Fibroblast of villous mesenchyme (primary cell): ENCODE data around the gene DPYD. TPM values are rescaled to one million over a fixed set of nuclear protein-coding genes. Genes with fewer than 3 reads are reported as not detected.

Source experiments
- DNase-seq: peaks from one replicate; pipeline ENCODE4 v3.0.0-alpha.2; 2010; ENCODE audit warnings: low read depth
- H3K4me3 ChIP-seq: 2 replicates; pipeline ENCODE4 v1.5.1; 2011; ENCODE audit warnings: low read depth, mild to moderate bottlenecking, low read length
- CTCF ChIP-seq: IDR thresholded peaks from 2 replicates; pipeline ENCODE4 v1.5.1; 2012; ENCODE audit warnings: low read depth, mild to moderate bottlenecking, low read length; ENCODE audit not compliant: insufficient read depth
- total RNA-seq: library from RNA; depleted of rRNA; stranded (reverse); fragments of >200 nt; gene quantifications from 2 replicates; pipeline ENCODE4 v1.2.3, GENCODE V29; 2012

DPYD gene
- total RNA-seq, 1 donor, result 48.4 TPM

- TF ChIP-seq CTCF, result no peak
These were observed 375.4 kb downstream of the DPYD start for GRCh38 chr1:97545446-97545845.

GRCh38 chr1:97540346-97540888 lies 380.4 kb downstream of the DPYD start:
- no peak overlapping the region for H3K4me3 ChIP-seq
- DNase-seq, result no peak
- no peak for TF ChIP-seq CTCF

More at GRCh38 chr1:97545446-97545845, 375.4 kb downstream of the DPYD start:
- H3K4me3 ChIP-seq, result no peak overlapping the region
- DNase-seq, result no peak

DNA sequence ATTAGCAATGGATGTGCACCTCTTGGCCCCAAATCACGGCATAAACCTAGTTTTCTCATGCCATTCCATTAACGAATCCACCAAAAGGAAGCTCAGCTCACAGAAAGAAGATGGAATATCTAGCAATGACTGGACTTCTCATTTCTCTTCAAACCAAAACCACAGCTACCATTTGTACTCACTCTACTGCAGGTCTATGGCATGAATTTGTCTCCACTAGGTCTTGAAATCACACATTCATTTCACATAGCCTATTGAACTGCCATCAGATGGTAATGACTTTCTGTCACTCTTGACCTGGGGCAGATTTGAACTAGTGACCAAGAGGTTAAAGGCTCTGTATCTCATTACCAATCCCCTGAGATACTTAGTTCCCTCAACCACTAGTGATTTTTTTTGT lies 382.7 kb downstream of the DPYD start:
- H3K4me3 ChIP-seq, result no peak overlapping the region
- no peak for DNase-seq
- no peak for TF ChIP-seq CTCF

- no peak overlapping the region for H3K4me3 ChIP-seq
- no peak for DNase-seq
- no peak for TF ChIP-seq CTCF
These were observed 387.5 kb downstream of the DPYD start for GRCh38 chr1:97533358-97533757.

DNA sequence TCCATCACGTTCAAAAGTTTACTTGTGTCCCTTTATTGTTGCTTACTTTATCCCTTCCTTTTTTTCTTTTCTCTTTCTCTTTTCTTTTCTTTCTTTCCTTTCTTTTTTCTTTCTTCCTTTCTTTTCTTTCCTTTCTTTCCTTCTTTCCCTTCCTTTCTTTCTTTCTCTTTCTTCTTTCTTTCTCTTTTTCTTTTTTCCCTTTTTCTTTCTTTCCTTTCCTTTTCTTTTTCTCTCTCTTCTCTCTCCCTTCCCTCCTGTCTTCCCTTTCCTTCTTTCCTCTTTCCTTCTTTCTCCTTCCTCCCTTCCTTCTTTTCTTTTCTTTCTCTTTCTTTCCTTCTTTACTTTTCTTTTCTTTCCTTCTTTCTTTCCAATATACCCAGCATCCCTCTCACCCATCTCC lies 391.2 kb downstream of the DPYD start:
- DNase-seq, result no peak
- no peak for TF ChIP-seq CTCF
- no peak overlapping the region for H3K4me3 ChIP-seq

DNA sequence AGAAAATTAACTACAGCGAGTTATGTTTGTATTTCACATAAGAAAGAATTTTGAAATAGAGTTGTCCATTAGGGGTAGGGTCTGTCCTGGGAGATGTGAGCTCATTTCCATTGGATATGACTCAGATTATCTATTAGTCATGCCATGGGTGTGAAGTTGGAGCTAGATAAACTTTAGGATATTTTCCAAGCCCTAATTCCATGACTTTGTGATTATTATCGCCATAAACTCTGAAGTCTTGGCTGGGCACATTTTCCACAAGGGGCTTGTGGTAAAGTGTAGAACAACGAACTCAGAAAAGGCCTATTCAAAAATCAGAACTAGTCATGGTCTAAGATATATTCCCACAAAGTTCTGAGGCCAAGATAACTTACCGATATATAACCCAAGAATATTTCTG lies 396.6 kb downstream of the DPYD start:
- TF ChIP-seq CTCF, result no peak
- DNase-seq, result no peak
- no peak overlapping the region for H3K4me3 ChIP-seq

DNA sequence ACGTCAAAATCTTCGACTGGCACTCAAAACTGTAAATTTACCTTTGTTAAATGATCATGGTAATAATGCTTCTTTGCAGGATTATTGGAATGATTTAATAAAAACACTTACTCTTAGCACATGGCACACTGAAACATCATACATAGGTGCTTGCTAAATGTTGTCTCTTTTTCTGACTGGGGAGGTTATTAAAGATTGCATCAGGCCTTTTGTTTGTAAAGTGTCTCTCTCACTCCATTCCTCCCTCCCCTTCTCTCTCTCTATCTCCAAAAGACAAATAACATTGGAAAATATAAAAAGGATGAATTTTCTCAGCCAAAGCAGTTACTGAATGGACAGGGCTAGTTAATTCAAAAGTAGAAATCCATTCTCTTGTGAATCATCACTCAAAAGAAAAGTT lies 404.2 kb downstream of the DPYD start:
- TF ChIP-seq CTCF, result no peak
- no peak overlapping the region for H3K4me3 ChIP-seq
- DNase-seq, result no peak
